Endothelial cell of umbilical vein (primary cell): ENCODE results near the gene MAT1A. TPM values are rescaled to one million over a fixed set of nuclear protein-coding genes. Genes with fewer than 3 reads are reported as not detected.

Source experiments
- BruUV-seq: library from RNA; stranded (reverse); fragments of 400-500 nt; replicated peaks from 2 replicates; lab custom pipeline; 2021; lab: Mats Ljungman, UMichigan
- CTCF ChIA-PET: fragments of 300-600, 350-600 bp; sonication (Branson Sonifier 250); formaldehyde crosslinking; loops from one replicate; lab custom pipeline; 2021; ENCODE audit warnings: antibody characterized with exemption, inconsistent platforms; lab: Charles Lee
- POLR2A ChIA-PET: fragments of 300-600, 350-600 bp; sonication (Branson Sonifier 250); formaldehyde crosslinking; loops from one replicate; lab custom pipeline; 2021; ENCODE audit warnings: antibody characterized with exemption, inconsistent platforms; lab: Charles Lee
- DNase-seq: peaks from one replicate; pipeline ENCODE4 v3.0.0-alpha.2; 2011; ENCODE audit warnings: low read depth, low spot score
- FAIRE-seq: peaks from 2 replicates; lab custom pipeline; 2011; peaks lifted over from hg19 to GRCh38; lab: Jason Lieb, UNC
- H2AFZ ChIP-seq: 2 replicates; pipeline ENCODE4 v1.6.0; 2012; ENCODE audit warnings: low read depth, low read length, control low read depth, inconsistent platforms
- H3K27ac ChIP-seq: 2 replicates; pipeline ENCODE4 v1.5.1; 2011; ENCODE audit warnings: low read depth, mild to moderate bottlenecking, control low read depth, low read length, moderate library complexity; ENCODE audit not compliant: insufficient read depth
- H3K27me3 ChIP-seq, 2 experiments: 2 replicates each; pipeline versions ENCODE4 v1.6.0 to v1.6.1; 2011; ENCODE audit warnings: low read length in 2 of 2, mixed read lengths in 1 of 2; ENCODE audit not compliant: control insufficient read depth in 2 of 2, insufficient read depth in 2 of 2
- H3K36me3 ChIP-seq, 2 experiments: 2 replicates in 1 of 2; 3 replicates in 1 of 2; pipeline ENCODE4 v1.5.1; 2011; ENCODE audit warnings: low read length in 2 of 2, mild to moderate bottlenecking in 1 of 2, moderate library complexity in 1 of 2; ENCODE audit not compliant: control insufficient read depth in 2 of 2, insufficient read depth in 2 of 2; ENCODE audit errors: extremely low read depth in 1 of 2
- H3K4me1 ChIP-seq: 3 replicates; pipeline ENCODE4 v1.5.1; 2011; ENCODE audit warnings: mild to moderate bottlenecking, low read length; ENCODE audit not compliant: control insufficient read depth, insufficient read depth; ENCODE audit errors: extremely low read depth
- H3K4me2 ChIP-seq: 2 replicates; pipeline ENCODE4 v1.6.1; 2011; ENCODE audit warnings: low read length, control low read depth, mixed read lengths; ENCODE audit not compliant: insufficient read depth
- H3K4me3 ChIP-seq, 3 experiments: fragments of 200-600 bp in 1 of 3; sonication (generic), shearing (Covaris generic) in 1 of 3; replicated peaks in 1 of 3; 2 replicates each; pipeline ENCODE4 v1.5.1; 2011 to 2016; ENCODE audit warnings: control low read depth in 3 of 3, low read length in 3 of 3, mild to moderate bottlenecking in 2 of 3, inconsistent platforms in 1 of 3, low read depth in 1 of 3, moderate library complexity in 1 of 3; ENCODE audit not compliant: insufficient read depth in 1 of 3
- H3K79me2 ChIP-seq: 2 replicates; pipeline ENCODE4 v1.6.0; 2012; ENCODE audit warnings: low read length, inconsistent platforms; ENCODE audit not compliant: control insufficient read depth, insufficient read depth
- H3K9ac ChIP-seq: replicated peaks from 2 replicates; pipeline ENCODE3; 2011; ENCODE audit warnings: low read length, control low read depth; ENCODE audit not compliant: insufficient read depth; ENCODE audit errors: extremely low read depth
- H3K9me1 ChIP-seq: replicated peaks from 3 replicates; pipeline ENCODE4 v1.6.0; 2011; ENCODE audit warnings: mild to moderate bottlenecking, low read length; ENCODE audit not compliant: control insufficient read depth, insufficient read depth; ENCODE audit errors: extremely low read depth
- H3K9me3 ChIP-seq: replicated peaks from 2 replicates; pipeline ENCODE4 v1.5.1; 2012; ENCODE audit warnings: low read length, inconsistent platforms; ENCODE audit not compliant: control insufficient read depth, insufficient read depth
- H4K20me1 ChIP-seq: replicated peaks from 2 replicates; pipeline ENCODE3; 2011; ENCODE audit warnings: mild to moderate bottlenecking, low read length; ENCODE audit not compliant: control insufficient read depth, insufficient read depth; ENCODE audit errors: extremely low read depth
- CTCF ChIP-seq, 2 donors: IDR thresholded peaks; 1 replicate in 1 of 2; 2 replicates in 1 of 2; pipeline ENCODE4 v1.5.1; 2011; ENCODE audit warnings: low read length in 2 of 2, mild to moderate bottlenecking in 2 of 2, moderate library complexity in 2 of 2, control low read depth in 1 of 2, inconsistent platforms in 1 of 2, low read depth in 1 of 2; ENCODE audit not compliant: insufficient read depth in 1 of 2; ENCODE audit errors: extremely low read depth in 1 of 2
- EZH2 ChIP-seq: IDR thresholded peaks from 2 replicates; pipeline ENCODE4 v1.6.1; 2012; ENCODE audit warnings: borderline replicate concordance, low read depth, mild to moderate bottlenecking, moderate library complexity, low read length, inconsistent platforms; ENCODE audit not compliant: severe bottlenecking
- FOS ChIP-seq: IDR thresholded peaks from 2 replicates; pipeline ENCODE4 v1.6.1; 2011; ENCODE audit warnings: mild to moderate bottlenecking, low read length, moderate library complexity, borderline replicate concordance; ENCODE audit not compliant: insufficient read depth
- GATA2 ChIP-seq: IDR thresholded peaks from 2 replicates; pipeline ENCODE4 v1.7.0; 2011; ENCODE audit warnings: low read depth, mild to moderate bottlenecking, moderate library complexity, mixed read lengths, low read length; ENCODE audit not compliant: insufficient read length, insufficient read depth
- JUN ChIP-seq: IDR thresholded peaks from 2 replicates; pipeline ENCODE4 v1.6.1; 2011; ENCODE audit warnings: borderline replicate concordance, low read depth; ENCODE audit not compliant: insufficient read length, insufficient read depth
- MAX ChIP-seq: IDR thresholded peaks from 2 replicates; pipeline ENCODE4 v1.6.1; 2011; ENCODE audit not compliant: insufficient read depth, insufficient read length
- MYC ChIP-seq: IDR thresholded peaks from one replicate; pipeline ENCODE4 v1.6.1; 2011; ENCODE audit warnings: mild to moderate bottlenecking, low read depth, low read length
- POLR2A ChIP-seq: IDR thresholded peaks from 2 replicates; pipeline ENCODE4 v1.6.1; 2012; ENCODE audit warnings: low read depth, mild to moderate bottlenecking, control low read depth, low read length
- POLR2AphosphoS5 ChIP-seq: IDR thresholded peaks from 2 replicates; pipeline ENCODE4 v1.6.1; 2012; ENCODE audit warnings: low read depth, mild to moderate bottlenecking, control low read depth, low read length, moderate library complexity; ENCODE audit not compliant: insufficient read depth
- dilution Hi-C: fragments of 300-500 bp; cut with MboI; formaldehyde crosslinking; loops from one replicate; pipeline ENCODE4 v1.15.0; 2019; ENCODE audit warnings: low sequenced_read_pairs; ENCODE audit not compliant: extremely low pct_ligation_motif_present
- intact Hi-C: fragments of 100-400 bp; cut with micrococcal nuclease; formaldehyde crosslinking; loops from one replicate; pipeline ENCODE4 v1.10.0; 2022
- polyA plus RNA-seq, 4 experiments: library from polyadenylated mRNA; depleted of rRNA in 3 of 4; stranded (reverse) in 3 of 4; unstranded in 1 of 4; fragments of >200 nt; gene quantifications; 2 replicates each; pipeline versions ENCODE4 v1.2.1 to v1.2.3, GENCODE V29; 2011 to 2012; ENCODE audit warnings: missing spikeins in 1 of 4
- total RNA-seq: library from RNA; stranded (reverse); gene quantifications from 2 replicates; pipeline ENCODE4 v1.2.3, GENCODE V29; 2021

Gene MAT1A
- total and polyA plus RNA-seq, 2 donors (not counting 3 experiments of a cell fraction or from before 2014, with no cell fraction given), result not detected

- no TSS peak for BruUV-seq
- no peak for TF ChIP-seq EZH2
- no peak overlapping the region for H2AFZ ChIP-seq
These were observed 23.5 kb downstream of the MAT1A start for GRCh38 chr10:80265740-80266512.

GRCh38 chr10:80264081-80265056, 25.1 kb downstream of the MAT1A start:
- Histone ChIP-seq H3K79me2 (no peaks in the 10 kb centered on the region), H3K9me1 (no peaks in the 10 kb centered on the region), H3K9ac (no peak overlapping the region), H3K27me3 (no peaks in the 10 kb centered on the region), H3K4me3 (no peak overlapping the region), H3K9me3 (no peaks in the 10 kb centered on the region), H3K4me2 (no peak overlapping the region), H2AFZ (no peak overlapping the region), H3K36me3 (no peaks in the 10 kb centered on the region), H3K27ac (no peak overlapping the region), H3K4me1 (no peaks in the 10 kb centered on the region), H4K20me1 (no peaks in the 10 kb centered on the region)
- dilution Hi-C loops, result no loop called here
- no peak for DNase-seq
- ChIA-PET CTCF (no interaction called here), POLR2A (no interaction called here)
- no peak for FAIRE-seq
- BruUV-seq, result no TSS peak
- TF ChIP-seq MAX, result no peak
- no peak for TF ChIP-seq EZH2
- TF ChIP-seq GATA2, result no peak
- TF ChIP-seq POLR2A, result no peak
- TF ChIP-seq POLR2AphosphoS5, result no peak
- TF ChIP-seq FOS, result no peak
- no peak for TF ChIP-seq JUN
- no peak for TF ChIP-seq CTCF (IDR thresholded peaks at IDR 0.05; ENCODE audit: extremely low read depth in 1 of 2, insufficient read depth in 1 of 2, low read depth in 1 of 2, low read length in 2 of 2)
- no peak for TF ChIP-seq MYC
- intact Hi-C loops, result no loop called here

More at GRCh38 chr10:80265740-80266512, 23.5 kb downstream of the MAT1A start:
- H3K27me3 ChIP-seq, result no peaks in the 10 kb centered on the region
- no peaks in the 10 kb centered on the region for H3K4me1 ChIP-seq
- H3K36me3 ChIP-seq, result no peaks in the 10 kb centered on the region
- intact Hi-C loops, result no loop called here
- no peak overlapping the region for H3K27ac ChIP-seq
- no peaks in the 10 kb centered on the region for H3K9me3 ChIP-seq
- DNase-seq (no peak), FAIRE-seq (no peak)
- H3K4me3 ChIP-seq, result no peak overlapping the region
- no peak overlapping the region for H3K9ac ChIP-seq
- dilution Hi-C loops, result no loop called here
- ChIA-PET POLR2A (no interaction called here), CTCF (no interaction called here)
- no peaks in the 10 kb centered on the region for H4K20me1 ChIP-seq
- no peaks in the 10 kb centered on the region for H3K9me1 ChIP-seq
- no peak overlapping the region for H3K4me2 ChIP-seq
- H3K79me2 ChIP-seq, result no peaks in the 10 kb centered on the region
